Stimulated activated CD4-positive, alpha-beta T cell treated with anti-CD3 and anti-CD28 coated beads, Interleukin-2, amount 100 ng/mL, for 4 hours (primary cell): ENCODE data around the gene AARS1.
"Not testable (repeated sequence)": the region's sequence is repeated elsewhere in the genome, so short reads cannot be mapped to it uniquely, and the experiment has no call there.

Experiments
- DNase-seq: peaks from one replicate; pipeline ENCODE4 v3.0.0-alpha.2; 2020; ENCODE audit warnings: low read depth

Gene AARS1

DNA sequence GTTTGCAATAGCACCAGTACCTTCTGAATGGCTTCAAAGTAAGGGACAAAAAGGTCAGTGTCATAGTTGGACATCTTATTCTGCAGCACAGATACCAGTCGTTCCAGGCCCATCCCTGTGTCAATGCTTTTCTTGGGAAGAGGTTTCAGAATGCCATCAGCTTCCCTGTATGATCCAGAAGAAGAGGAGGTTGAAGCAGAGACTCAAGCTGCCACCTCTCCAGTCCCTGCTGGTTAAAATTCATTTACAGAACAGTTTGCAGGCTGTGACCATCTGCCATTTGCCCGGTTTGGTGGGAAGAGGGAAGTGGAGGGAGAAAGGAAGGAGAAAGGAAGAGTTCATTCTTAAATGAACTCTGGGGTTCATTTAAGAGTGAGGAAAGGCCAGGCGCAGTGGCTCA is 19.1 kb downstream of the AARS1 start:
- no peak for DNase-seq

DNA sequence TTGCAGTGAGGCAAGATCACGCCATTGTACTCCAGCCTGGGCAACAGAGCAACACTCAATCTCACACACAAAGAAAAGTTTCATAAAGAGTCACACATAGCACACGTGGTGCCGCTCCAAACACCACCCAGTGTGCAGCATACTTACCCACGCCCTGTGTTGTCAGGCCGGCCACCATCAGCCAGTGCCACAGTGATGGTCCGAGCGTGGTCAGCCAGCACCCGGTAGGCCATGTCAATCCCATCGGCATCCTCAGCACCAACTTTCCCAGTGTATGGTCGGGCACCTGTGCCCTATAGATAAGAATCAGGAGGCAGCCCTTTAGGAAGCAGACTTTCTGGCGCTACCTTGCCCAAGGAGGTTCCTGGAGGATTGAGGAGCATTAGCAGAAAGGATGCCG is 19.8 kb downstream of the AARS1 start:
- DNase-seq, result no peak

DNA sequence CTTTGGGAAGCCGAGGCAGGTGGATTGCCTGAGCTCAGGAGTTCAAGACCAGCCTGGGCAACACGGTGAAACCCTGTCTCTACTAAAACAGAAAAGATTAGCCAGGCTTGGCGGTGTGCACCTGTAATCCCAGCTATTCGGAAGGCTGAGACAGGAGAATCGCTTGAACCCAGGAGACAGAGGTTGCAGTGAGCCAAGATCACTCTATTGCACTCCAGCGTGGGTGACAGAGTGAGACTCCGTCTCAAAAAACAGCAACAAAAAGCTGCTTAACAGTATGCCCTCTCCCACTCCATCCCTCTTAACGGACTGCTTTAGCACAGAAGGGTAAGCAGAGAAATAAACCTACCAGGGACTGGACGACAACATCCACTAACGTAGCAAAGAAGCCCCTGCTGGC is 21.4 kb downstream of the AARS1 start:
- DNase-seq, result not testable (repeated sequence)

DNA sequence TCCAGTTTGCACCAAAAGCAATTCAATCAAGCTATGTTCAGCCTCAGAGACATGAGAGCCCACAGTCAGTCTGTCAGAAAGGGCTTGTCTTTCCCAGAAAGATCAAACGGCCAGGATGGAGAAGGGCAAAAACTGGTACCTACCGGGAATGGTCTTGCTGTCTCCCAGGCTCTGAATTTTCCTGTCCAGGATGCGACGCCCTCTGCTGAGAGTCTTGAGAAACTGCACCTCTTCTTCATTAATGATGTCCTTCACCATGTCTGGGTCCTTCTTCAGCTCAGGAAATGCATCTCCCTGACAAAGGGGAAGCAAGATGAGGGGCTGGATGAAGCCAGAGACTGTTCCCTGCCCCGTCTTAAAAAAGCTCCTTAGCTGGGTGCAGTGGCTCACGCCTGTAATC is 21.8 kb downstream of the AARS1 start:
- DNase-seq, result no peak

DNA sequence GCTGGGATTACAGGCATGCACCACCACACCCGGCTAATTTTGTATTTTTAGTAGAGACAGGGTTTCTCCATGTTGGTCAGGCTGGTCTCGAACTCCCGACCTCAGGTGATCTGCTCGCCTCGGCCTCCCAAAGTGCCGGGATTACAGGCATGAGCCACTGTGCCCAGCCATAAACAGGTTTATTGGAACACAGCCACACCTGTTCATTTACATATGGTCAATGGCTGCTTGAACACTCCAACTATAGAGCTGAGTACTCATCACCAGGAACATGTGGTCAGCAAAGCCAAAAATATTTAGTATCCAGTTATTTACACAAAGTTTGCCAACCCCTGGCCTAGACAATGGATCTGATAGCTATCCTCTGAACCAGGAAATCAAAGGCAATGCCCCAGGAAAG is 29.4 kb downstream of the AARS1 start:
- DNase-seq, result not testable (repeated sequence)

DNA sequence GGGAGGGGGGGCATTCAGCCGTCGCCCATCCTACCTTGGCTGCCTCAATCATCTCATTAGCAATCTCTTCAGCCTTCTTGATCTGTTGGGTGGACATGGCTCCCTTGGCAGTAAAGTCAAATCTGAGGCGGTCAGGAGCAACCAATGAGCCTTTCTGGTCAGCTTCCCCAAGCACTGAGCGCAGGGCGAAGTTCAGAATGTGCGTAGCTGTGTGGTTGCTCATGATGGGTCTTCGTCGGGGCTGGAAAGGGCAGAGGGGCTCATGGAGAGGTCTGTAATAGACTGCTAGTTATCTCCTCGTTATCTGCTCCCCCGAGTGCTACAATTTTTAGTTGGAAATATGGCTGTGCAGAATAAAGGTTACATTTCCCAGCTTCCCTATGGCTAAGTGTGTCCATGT is 30.4 kb downstream of the AARS1 start:
- no peak for DNase-seq

DNA sequence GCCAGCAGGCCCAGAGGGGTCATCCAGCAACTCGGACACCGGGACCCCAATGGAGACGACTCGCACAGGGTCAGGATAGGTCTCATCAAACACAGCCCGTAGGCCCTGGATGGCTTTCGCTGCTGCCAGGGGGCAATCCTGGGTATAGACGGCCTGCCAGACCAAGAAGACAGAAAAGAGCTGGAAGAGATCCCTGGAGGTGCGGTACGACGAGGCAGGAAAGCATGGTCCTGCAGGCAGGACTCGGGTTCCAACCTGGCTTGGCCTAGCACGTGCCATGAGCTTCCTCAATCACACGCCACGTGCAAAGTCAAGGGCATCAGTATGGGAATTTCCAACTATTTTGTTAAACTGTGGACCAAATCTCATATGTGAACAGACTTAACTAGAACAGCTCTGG is 31.2 kb downstream of the AARS1 start:
- DNase-seq, result no peak

DNA sequence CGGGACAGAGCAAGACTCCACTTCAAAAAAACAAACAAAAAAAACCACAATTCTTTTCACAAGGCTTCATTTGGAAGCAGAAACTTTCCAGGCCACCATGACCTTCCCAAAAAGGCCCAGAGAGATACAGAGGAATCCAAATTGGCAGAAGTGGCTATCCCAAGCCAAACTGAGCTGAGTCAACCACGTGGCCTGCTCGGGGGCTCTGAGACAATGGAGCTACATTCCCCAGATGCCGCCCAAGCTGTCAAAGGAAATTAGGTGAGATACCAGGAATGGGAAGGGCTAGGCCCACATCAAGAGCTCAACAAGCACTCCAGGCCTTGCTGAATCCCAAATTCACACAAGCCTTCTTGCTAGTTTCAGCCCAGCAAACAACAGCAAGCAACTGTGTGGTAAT is 31.9 kb downstream of the AARS1 start:
- DNase-seq, result no peak

DNA sequence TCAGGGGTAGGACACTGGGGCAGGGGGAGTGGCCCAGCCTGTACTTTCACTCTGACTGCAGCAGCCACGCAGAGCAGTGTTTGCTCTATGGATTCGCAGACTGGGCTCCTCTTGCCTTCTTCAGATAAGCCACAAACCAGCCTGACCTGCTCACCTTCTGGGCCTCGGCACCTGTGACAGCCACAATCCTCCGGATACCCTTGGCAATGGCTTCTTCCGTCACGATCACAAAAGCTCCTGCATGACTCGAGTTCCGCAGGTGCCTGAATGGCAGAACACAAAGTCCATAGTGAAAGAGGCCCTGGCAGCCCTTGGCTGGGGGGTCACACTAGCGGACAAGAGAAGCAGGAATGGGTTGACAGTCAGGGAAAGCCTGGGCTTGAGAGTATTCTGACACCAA is 33.7 kb downstream of the AARS1 start:
- DNase-seq, result no peak

DNA sequence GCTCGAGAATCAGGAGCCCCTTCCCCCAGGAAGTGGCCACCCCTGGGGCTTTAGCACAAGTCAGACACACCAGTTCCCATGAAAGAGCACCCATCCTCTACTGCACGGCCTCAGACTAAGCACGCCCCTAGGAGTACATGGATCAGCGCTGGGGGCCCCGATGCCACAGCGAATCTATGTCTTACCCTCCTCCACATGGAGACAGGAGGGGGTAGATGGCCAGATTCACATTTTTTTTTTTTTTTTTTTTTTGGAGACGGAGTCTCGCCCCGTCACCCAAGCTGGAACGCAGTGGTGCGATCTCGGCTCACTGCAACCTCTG is 34.4 kb downstream of the AARS1 start:
- DNase-seq, result no peak

DNA sequence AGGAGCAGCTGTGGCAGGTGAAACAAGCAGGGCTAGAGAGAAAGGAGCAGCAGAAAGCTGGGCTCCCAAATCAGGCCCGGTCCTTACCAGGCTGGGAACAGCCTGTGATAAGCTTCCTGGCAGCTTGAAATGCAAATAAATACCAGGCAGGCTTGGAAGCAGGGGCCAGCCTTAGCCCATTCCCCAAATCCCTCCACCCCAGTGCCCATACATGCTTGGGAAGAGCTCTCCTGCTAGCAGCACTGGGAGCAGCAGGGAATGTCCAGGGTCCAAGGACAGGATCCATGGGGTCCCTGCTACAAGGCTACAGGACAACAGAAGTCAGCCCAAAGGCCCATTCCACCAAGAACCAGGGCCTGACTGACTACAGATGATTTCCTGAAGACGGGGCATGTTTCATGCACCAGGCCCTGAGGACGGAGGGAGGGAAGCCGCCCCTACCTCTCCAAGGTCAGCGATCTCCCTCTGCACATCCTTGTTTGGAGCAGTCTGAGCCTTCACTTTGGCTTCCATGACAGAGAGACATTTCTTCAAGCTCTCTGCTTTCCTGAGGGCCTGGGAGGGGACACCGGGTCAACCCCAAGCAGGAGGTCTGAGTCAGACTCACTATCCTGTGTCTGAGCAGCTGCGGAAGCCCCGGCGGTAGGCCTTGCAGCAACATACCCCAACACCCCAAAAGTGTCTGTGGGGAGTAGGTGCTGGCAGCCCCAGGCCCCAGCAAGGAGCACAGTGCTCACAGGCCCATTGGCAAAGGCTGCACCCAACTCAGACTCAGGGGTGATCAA is 34.9 kb downstream of the AARS1 start:
- DNase-seq, result no peak

DNA sequence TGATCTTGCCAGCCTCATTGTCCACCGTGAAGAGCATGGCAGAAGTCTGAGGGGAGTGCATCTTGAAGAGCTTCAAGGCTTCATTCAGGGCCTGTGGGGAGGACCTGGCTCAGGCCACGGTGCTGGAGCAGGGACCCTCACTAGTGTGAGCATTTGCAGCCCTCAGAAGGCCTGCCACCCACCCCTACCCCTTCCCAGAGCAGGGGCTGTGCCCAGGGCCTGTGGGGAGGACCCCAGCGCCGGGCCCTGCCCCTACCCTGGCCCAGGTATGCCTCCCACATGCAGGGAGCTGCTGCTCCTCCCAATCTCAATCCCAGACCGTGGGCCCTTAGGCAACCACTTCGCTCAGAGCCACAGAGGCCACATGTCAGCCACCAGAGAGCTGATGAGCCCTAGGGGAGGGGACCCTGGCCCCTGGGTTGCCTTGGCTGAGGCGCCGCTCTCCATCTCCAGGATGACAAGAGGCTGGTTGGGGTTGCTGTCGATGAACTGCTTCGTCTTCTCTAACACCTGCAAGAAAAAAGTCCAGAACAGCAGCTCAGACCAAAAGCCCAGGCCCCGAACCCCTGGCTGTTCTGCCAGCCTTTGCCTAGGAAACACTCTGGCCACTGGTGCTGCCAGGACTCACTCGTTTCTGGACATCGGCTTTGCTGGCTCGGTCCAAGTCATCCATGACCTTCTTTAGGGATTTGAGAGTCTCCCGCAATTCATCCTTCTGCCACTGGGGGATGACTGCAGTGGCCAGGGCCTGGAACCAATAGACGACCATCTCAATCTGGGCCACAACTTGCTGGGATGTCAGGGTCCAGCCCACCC is 35.8 kb downstream of the AARS1 start:
- DNase-seq, result peak; percentile 9

DNA sequence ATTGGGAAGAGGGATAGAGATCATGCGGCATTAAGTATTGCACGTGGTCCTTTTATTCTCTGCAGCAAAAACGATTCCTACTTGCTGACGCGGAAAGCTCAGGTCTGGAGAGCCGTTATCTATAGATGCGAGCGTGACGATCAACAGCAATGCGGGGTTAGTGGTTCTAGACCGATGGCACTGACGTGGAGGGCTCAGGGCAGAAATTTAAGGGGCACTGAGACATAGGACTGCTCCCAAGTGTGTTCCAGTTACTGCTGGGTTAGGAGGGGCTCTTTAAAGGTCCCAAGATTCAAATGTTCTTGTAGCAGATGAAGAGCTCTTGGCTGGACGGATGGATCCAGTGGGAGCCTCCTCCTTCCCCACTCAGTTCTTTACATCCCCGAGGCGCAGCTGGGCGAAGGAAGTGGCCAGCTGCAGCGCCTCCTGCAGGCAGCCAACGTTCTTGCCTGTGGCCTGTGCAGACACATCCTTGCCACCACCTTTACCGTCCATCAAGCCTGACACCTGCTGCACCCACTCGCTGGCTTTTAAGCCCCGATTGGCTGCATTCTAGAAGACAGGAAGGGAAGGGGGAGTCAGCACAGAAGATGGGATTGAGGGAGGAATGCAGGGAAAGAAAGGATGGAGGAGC is 36.8 kb downstream of the AARS1 start:
- DNase-seq, result no peak

DNA sequence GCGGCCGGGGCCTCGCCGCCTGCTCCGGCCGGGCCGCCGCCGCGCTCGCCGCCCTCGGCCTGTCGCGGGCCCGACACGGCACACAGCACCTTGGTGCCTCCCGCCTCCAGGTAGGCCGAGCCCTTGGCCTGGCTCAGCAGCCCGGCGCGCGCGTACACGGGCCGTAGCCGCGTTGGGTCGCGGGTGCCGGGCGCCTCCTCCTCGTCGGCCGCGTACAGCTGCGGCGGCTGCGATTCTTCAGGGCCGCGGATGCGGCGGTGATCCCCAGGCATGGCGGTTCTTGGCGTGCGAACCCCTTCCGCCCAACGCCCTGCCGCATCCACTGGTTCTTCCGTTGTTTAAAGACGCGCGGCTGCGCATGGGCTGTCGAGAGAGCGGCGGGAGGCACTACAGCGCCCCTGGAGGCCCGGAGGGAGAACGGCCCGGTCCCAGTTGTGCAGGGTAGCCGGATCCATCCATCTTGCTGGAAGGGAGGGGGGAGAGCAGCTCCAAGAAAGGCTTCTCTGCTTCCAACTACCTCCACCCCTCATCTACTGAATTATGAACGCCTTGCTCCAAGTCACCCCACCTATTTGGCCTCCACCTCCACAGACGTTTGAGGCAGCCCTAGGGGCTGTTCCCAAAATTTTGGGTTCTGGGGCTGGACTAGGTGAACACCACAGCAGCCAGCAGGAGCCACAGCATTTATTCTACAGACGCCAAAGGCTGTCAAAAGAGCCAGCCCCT is 37.5 kb downstream of the AARS1 start, which contains the start of gene EXOSC6:
Gene EXOSC6 (minus strand): TSS at position 312 of the 726 bp plus-strand sequence. CDS start 40 bp downstream, at position 272.
- peak; percentile 84 for DNase-seq

DNA sequence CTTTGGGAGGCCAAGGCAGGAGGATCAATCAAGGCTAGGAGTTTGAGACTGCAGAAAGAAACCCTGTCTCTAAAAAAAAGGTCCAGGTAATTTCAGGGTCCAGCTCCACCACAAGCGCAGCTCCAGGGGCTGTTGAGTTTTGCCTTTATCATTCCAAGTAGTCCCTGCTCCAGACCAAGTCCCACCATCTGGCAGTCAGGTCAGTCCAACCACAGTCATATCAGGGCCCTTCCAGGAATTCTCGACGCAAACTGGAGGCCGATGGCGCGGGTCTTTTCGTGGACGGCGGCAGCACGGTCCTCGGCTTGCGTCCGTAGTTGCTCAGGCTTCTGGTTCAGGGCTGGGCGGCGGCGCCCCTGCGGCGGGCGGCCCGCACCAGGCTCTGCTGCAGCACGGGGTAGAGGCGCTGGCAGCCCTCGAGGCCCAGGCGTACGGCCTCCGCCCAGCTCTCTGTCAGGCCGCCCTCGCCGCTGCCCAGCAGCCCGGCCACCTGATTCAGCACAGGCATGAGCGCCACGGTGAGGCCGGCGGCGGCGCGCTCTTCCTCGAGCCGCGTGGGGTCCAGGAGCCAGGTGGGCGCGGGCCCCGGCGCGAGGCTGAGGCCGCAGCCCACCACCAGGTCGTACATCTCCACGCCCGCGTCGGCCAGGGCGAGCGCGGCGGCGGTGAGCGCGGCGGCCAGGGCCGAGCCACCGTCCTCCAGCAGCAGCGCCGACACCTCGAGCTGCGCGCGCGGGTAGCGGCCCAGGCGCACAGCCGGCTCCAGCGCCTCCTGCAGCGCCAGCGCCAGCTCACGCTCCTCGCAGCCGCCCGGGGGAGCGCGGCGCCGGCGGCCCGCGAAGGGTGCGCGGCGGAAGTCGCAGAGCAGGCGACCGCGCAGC is 38.3 kb downstream of the AARS1 start:
- peak; percentile 13 for DNase-seq

DNA sequence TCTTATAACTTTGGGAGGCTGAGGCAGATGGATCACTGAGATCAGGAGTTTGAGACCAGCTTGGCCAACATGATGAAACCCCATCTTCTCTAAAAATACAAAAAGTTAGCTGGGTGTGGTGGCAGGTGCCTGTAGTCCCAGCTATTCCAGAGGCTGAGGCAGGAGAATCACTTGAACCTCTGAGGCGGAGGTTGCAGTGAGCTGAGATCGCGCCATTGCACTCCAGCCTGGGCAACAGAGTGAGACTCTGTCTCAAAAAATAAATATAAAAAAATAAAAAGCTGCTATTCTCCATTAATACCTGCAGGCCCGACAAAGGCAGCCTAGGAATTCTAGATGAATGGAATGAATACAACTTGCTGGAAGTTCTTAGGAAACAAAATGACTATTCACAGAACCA is 39.6 kb downstream of the AARS1 start:
- DNase-seq, result not testable (repeated sequence)

DNA sequence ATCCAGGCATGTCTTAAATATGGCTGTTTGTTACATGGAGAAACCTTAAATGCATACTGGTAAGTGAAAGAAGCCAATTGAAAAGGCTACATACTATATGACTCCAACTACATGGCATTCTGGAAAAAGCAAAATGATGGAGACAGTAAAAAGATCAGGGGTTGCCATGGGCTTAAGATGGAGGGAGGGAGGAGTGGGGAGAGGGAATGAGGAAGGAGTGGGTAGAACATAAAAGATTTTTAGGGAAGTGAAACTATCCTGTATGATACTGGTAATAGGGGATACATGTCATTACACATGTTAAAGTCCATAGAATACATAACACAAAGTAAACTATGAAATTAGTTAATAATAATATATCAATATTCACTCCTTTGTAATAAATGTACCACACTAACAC is 50.5 kb downstream of the AARS1 start:
- not testable (repeated sequence) for DNase-seq

DNA sequence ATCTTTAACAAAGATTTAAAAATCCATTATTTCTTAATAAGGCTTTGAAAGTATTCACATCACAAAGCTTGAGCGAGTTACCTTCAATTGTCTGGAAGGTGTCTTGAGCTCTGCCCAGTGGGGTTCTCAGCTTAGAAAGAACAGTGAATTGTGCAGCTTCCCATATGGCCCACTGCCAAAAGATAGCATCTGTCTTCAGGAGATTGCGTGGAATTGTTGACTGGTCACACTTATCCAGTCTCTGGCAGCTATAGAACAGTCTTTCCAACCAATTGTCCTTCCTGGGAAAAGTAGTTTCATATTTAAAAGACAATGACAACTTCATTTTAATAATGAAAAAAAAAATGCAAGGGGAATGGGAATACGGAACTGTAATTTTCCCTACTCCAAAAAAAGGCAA is 57.5 kb downstream of the AARS1 start:
- not testable (repeated sequence) for DNase-seq

DNA sequence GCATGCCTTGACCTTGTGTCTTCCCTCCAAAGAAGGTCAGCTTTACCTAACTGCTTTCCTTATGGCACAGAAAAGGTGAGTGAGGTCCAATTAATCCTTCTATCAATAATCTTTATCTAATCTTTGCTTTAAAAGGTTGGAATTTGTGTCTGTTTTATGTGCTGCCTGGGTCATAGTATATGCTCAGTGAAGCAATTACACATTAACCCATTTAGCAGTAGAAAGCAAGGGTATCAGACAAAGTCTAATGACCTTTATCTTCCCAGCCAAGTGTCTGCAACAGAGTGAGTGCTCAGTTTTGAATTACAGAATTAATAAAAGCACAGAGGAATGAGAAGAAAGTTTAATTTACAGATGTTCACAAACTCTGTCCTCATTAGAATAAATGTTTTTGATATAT is 63.3 kb downstream of the AARS1 start:
- DNase-seq, result not testable (repeated sequence)

DNA sequence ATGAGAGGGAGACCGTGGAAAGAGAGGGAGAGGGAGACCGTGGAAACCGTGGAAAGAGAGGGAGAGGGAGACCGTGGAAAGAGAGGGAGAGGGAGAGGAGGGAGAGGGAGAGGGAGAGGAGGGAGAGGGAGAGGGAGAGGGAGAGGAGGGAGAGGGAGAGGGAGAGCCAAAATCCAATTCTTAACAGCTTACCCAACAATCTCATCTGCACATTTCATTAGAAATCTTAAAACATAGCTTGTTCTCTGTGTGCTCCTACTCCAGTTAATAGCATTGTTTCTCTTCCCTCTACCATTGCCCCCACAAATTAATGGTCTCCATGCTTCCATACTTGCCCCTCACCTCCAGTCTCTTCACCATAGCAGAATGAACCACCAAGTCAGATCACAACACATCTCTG is 63.9 kb downstream of the AARS1 start:
- DNase-seq, result not testable (repeated sequence)

DNA sequence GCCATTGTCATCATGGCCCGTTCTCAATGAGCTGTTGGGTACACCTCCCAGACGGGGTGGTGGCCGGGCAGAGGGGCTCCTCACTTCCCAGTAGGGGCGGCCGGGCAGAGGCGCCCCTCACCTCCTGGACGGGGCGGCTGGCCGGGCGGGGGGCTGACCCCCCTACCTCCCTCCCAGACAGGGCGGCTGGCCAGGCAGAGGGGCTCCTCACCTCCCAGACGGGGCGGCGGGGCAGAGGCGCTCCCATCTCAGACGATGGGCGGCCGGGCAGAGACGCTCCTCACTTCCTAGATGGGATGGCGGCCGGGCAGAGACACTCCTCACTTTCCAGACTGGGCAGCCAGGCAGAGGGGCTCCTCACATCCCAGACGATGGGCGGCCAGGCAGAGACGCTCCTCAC is 64.7 kb downstream of the AARS1 start:
- not testable (repeated sequence) for DNase-seq
